Spleen (tissue), 11 donors: ENCODE results near the gene PAPOLB. TPM values are rescaled to one million over a fixed set of nuclear protein-coding genes. Genes with fewer than 3 reads are reported as not detected.
"Not testable (repeated sequence)": the region's sequence is repeated elsewhere in the genome, so short reads cannot be mapped to it uniquely, and the experiment has no call there.

Experiments used
- DNase-seq: peaks from one replicate; pipeline ENCODE4 v3.0.0-alpha.2; 2020
- H3K27ac ChIP-seq, 8 donors: fragments of 200-600 bp; sonication (generic) in 7 of 8; 1 replicate in 4 of 8; 2 replicates in 4 of 8; pipeline versions ENCODE4 v1.5.0 to v1.8.0; 2016 to 2021; ENCODE audit warnings: inconsistent platforms in 4 of 8, mild to moderate bottlenecking in 4 of 8, moderate library complexity in 1 of 8
- H3K27me3 ChIP-seq, 7 donors: fragments of 200-600 bp; sonication (generic) in 6 of 7; replicated peaks in 1 of 7; 1 replicate in 4 of 7; 2 replicates in 3 of 7; pipeline versions ENCODE4 v1.5.0 to v1.8.0; 2016 to 2021; ENCODE audit warnings: inconsistent platforms in 3 of 7, mild to moderate bottlenecking in 1 of 7
- H3K36me3 ChIP-seq, 6 donors: fragments of 200-600 bp; sonication (generic) in 5 of 6; 1 replicate in 4 of 6; 2 replicates in 2 of 6; pipeline versions ENCODE4 v1.5.0 to v1.8.0; 2016 to 2021; ENCODE audit warnings: inconsistent platforms in 2 of 6
- H3K4me1 ChIP-seq, 6 donors: fragments of 200-600 bp; sonication (generic) in 5 of 6; 1 replicate in 3 of 6; 2 replicates in 3 of 6; pipeline versions ENCODE4 v1.5.0 to v1.8.0; 2016 to 2021; ENCODE audit warnings: inconsistent platforms in 3 of 6
- H3K4me3 ChIP-seq, 8 donors: fragments of 200-600 bp; sonication (generic) in 7 of 8; 1 replicate in 4 of 8; 2 replicates in 4 of 8; pipeline versions ENCODE4 v1.5.0 to v1.8.0; 2016 to 2021; ENCODE audit warnings: inconsistent platforms in 4 of 8, mild to moderate bottlenecking in 4 of 8, moderate library complexity in 2 of 8
- H3K9me3 ChIP-seq, 8 donors: fragments of 200-600 bp; sonication (generic) in 7 of 8; 1 replicate in 4 of 8; 2 replicates in 4 of 8; pipeline versions ENCODE4 v1.5.0 to v1.8.0; 2016 to 2021; ENCODE audit warnings: inconsistent platforms in 4 of 8
- POLR2A ChIP-seq, 3 donors: fragments of 450-650 bp; IDR thresholded peaks; one replicate each; pipeline ENCODE4 v1.5.1; 2017; ENCODE audit warnings: antibody characterized with exemption in 3 of 3, mild to moderate bottlenecking in 1 of 3
- POLR2AphosphoS5 ChIP-seq, 3 donors: sonication (generic); formaldehyde crosslinking; IDR thresholded peaks; one replicate each; pipeline ENCODE4 v1.5.1; 2017; ENCODE audit warnings: antibody characterized with exemption in 3 of 3
- WGBS, 5 donors: extraction: QIAGEN DNeasy Blood & Tissue Kit in 3 of 5; methylation state at CpG; one replicate each; pipeline versions ENCODE4 v1.1.5 to v1.1.7; 2013 to 2018; 5-methylcytosine and 5-hydroxymethylcytosine counted together
- intact Hi-C: fragments of 100-400 bp; cut with DNase I; formaldehyde crosslinking; loops from one replicate; pipeline ENCODE4 v1.15.0; 2023; ENCODE audit warnings: low total_unique reads
- polyA plus RNA-seq, 3 donors: library from polyadenylated mRNA; stranded (reverse); fragments of 200-250 nt; gene quantifications; one replicate each; pipeline ENCODE4 v1.2.1, GENCODE V29; 2013
- total RNA-seq, 7 donors: library from RNA; depleted of rRNA in 3 of 7; stranded (reverse); fragments of >200 nt in 3 of 7; fragmentation: NEBNext Ultra II Directional in 4 of 7; extraction: Animal tissue kit (Norgen Biotek cat#: 25700) in 4 of 7; gene quantifications; one replicate each; pipeline versions ENCODE4 v1.1.0 to v1.2.1, GENCODE V29; 2016 to 2021
- TF ChIP-seq, protein P1 (sequence below), 11 experiments: fragments of 200-600 bp in 7 of 11; fragments of 450-650 bp in 4 of 11; sonication (generic) in 4 of 11; IDR thresholded peaks in 8 of 11; conservative IDR thresholded peaks in 3 of 11; 1 replicate in 7 of 11; 2 replicates in 4 of 11; pipeline versions ENCODE4 v1.4.0 to v1.8.0; 2016 to 2021; ENCODE audit warnings: antibody characterized with exemption in 11 of 11, inconsistent platforms in 4 of 11, mild to moderate bottlenecking in 1 of 11
- donor health status: healthy with polysubstance abuse.
- donor health status: DM: no; HTN: no; CAD: no; lungs with moderate emphysema.
- donor health status: DM: no; HTN: no; CAD: no.
- donor health status: Bipolar disorder and iron deficiency.
- donor health status: healthy.
- donor health status: DM: no; HTN: no; CAD: no.
- donor health status: DM: yes; HTN: yes; CAD: no.

The PAPOLB gene
- total and polyA plus RNA-seq, 10 donors, result 0.15 to 0.34 (median 0.26) TPM; not detected in 7

GRCh38 chr7:4904346-4904745 lies 42.5 kb upstream of the PAPOLB start:
- Histone ChIP-seq H3K4me3 (no peak overlapping the region), H3K27ac (no peak overlapping the region), H3K9me3 (peaks cover 0 to 9% (median 0%) of the 10 kb centered on the region in 8 donors), H3K36me3 (no peaks in the 10 kb centered on the region), H3K4me1 (no peaks in the 10 kb centered on the region), H3K27me3 (peaks cover 0 to 48% (median 0%) of the 10 kb centered on the region in 7 donors)
- no peak for TF ChIP-seq POLR2A (IDR thresholded peaks at IDR 0.05)
- TF ChIP-seq, protein P1, sequence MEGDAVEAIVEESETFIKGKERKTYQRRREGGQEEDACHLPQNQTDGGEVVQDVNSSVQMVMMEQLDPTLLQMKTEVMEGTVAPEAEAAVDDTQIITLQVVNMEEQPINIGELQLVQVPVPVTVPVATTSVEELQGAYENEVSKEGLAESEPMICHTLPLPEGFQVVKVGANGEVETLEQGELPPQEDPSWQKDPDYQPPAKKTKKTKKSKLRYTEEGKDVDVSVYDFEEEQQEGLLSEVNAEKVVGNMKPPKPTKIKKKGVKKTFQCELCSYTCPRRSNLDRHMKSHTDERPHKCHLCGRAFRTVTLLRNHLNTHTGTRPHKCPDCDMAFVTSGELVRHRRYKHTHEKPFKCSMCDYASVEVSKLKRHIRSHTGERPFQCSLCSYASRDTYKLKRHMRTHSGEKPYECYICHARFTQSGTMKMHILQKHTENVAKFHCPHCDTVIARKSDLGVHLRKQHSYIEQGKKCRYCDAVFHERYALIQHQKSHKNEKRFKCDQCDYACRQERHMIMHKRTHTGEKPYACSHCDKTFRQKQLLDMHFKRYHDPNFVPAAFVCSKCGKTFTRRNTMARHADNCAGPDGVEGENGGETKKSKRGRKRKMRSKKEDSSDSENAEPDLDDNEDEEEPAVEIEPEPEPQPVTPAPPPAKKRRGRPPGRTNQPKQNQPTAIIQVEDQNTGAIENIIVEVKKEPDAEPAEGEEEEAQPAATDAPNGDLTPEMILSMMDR (IDR thresholded peaks at IDR 0.05 in 8 of 11, conservative IDR thresholded peaks at IDR 0.05 in 3 of 11), result no peak
- no peak for TF ChIP-seq POLR2AphosphoS5 (IDR thresholded peaks at IDR 0.05)
- intact Hi-C loops, result no loop called here
- no peak for DNase-seq

DNA sequence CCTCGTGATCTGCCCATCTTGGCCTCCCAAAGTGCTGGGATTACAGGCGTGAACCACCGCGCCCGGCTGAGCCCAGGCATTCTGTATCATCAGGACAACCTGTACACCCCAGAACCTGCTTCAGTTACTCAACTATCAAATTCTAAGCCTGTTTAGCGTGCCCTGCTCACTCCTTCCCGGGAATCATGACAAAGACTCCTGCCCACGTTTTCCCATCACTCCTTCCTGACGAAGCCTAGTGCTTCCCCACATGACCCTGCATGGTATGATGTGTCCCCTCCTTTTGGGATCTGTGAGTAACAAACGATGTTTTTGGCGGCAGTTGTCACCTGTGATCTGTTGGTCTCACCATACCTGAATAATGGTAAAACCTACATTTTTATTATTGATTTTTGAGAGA lies 33.9 kb upstream of the PAPOLB start:
- 81 to 86% (median 83%) methylated on average over 11 of the region's 11 CpGs for WGBS, 5 donors
- H3K27ac ChIP-seq, result no peak overlapping the region
- intact Hi-C loops, result no loop called here
- peaks cover 0 to 11% (median 0%) of the 10 kb centered on the region in 7 donors for H3K27me3 ChIP-seq
- no peak for DNase-seq
- TF ChIP-seq, protein P1 (IDR thresholded peaks at IDR 0.05 in 8 of 11, conservative IDR thresholded peaks at IDR 0.05 in 3 of 11), result no peak
- TF ChIP-seq POLR2A (IDR thresholded peaks at IDR 0.05), result no peak
- peaks cover 0 to 15% (median 10%) of the 10 kb centered on the region in 8 donors for H3K9me3 ChIP-seq
- H3K4me3 ChIP-seq, result no peak overlapping the region
- H3K4me1 ChIP-seq, result no peaks in the 10 kb centered on the region
- H3K36me3 ChIP-seq, result no peaks in the 10 kb centered on the region

GRCh38 chr7:4894482-4894881 lies 32.7 kb upstream of the PAPOLB start:
- WGBS, 5 donors, result 81 to 93% (median 89%) methylated on average over 9 of the region's 9 CpGs
- intact Hi-C loops, result no loop called here
- TF ChIP-seq, protein P1 (IDR thresholded peaks at IDR 0.05 in 8 of 11, conservative IDR thresholded peaks at IDR 0.05 in 3 of 11), result no peak
- no peak for TF ChIP-seq POLR2AphosphoS5 (IDR thresholded peaks at IDR 0.05)
- TF ChIP-seq POLR2A (IDR thresholded peaks at IDR 0.05), result no peak
- Histone ChIP-seq H3K9me3 (peaks cover 0 to 15% (median 10%) of the 10 kb centered on the region in 8 donors), H3K27ac (no peak overlapping the region), H3K36me3 (no peaks in the 10 kb centered on the region), H3K4me1 (no peaks in the 10 kb centered on the region), H3K27me3 (peaks cover 0 to 6% (median 0%) of the 10 kb centered on the region in 7 donors), H3K4me3 (no peak overlapping the region)
- DNase-seq, result no peak

- peaks cover 0 to 15% (median 10%) of the 10 kb centered on the region in 8 donors for H3K9me3 ChIP-seq
- H3K27ac ChIP-seq, result no peak overlapping the region
- intact Hi-C loops, result no loop called here
- TF ChIP-seq, protein P1 (IDR thresholded peaks at IDR 0.05 in 8 of 11, conservative IDR thresholded peaks at IDR 0.05 in 3 of 11), result no peak
- TF ChIP-seq POLR2AphosphoS5 (IDR thresholded peaks at IDR 0.05) (no peak), POLR2A (IDR thresholded peaks at IDR 0.05) (no peak)
- no peak overlapping the region for H3K4me3 ChIP-seq
- no peaks in the 10 kb centered on the region for H3K4me1 ChIP-seq
- H3K36me3 ChIP-seq, result no peaks in the 10 kb centered on the region
- H3K27me3 ChIP-seq, result peaks cover 0 to 8% (median 0%) of the 10 kb centered on the region in 7 donors
- WGBS, 5 donors, result 82 to 87% (median 86%) methylated on average over 8 of the region's 8 CpGs
- no peak for DNase-seq
Observed at GRCh38 chr7:4893929-4894475, 32.2 kb upstream of the PAPOLB start.

DNA sequence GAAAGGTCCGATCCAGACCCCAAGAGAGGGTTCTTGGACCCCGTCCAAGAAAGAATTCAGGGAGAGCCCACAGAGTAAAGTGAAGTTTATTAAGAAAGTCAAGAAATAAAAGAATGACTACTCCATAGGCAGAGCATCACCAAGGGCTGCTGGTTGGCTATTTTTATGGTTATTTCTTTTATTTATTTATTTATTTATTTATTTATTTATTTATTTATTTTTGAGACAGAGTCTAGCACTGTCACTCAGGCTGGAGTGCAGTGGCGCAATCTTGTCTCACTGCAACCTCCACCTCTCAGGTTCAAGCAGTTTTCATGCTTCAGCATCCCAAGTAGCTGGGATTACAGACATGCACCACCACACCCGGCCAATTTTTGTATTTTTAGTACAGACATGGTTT lies 31.4 kb upstream of the PAPOLB start:
- 75 to 92% (median 87%) methylated on average over 4 of the region's 4 CpGs for WGBS, 5 donors
- H3K4me3 ChIP-seq, intact Hi-C loops, H3K4me1 ChIP-seq, H3K27ac ChIP-seq, H3K36me3 ChIP-seq, DNase-seq: not testable (repeated sequence)
- peaks cover 0 to 17% (median 0%) of the 10 kb centered on the region in 7 donors for H3K27me3 ChIP-seq
- H3K9me3 ChIP-seq, result peaks cover 0 to 15% (median 10%) of the 10 kb centered on the region in 8 donors

- WGBS, 5 donors, result 51 to 81% (median 67%) methylated on average over 2 of the region's 2 CpGs
- intact Hi-C loops, H3K36me3 ChIP-seq, H3K4me1 ChIP-seq, DNase-seq, H3K4me3 ChIP-seq, H3K27ac ChIP-seq: not testable (repeated sequence)
- Histone ChIP-seq H3K9me3 (peaks cover 0 to 15% (median 10%) of the 10 kb centered on the region in 8 donors), H3K27me3 (peaks cover 0 to 27% (median 0%) of the 10 kb centered on the region in 7 donors)
Observed at GRCh38 chr7:4891522-4891921, 29.7 kb upstream of the PAPOLB start.
